ENCODE measurements around the gene KIAA1755.
A peak's percentile ranks its signal among the peaks of the same experiment; 100 is the strongest.
"Not testable (repeated sequence)": the region's sequence is repeated elsewhere in the genome, so short reads cannot be mapped to it uniquely, and the experiment has no call there.

The KIAA1755 gene

GRCh38 chr20:38290829-38291814 lies 30.6 kb upstream of the KIAA1755 start:
- no peak for DNase-seq

GRCh38 chr20:38286586-38287531 lies 26.3 kb upstream of the KIAA1755 start:
- DNase-seq, result no peak

GRCh38 chr20:38284893-38285444 lies 24.4 kb upstream of the KIAA1755 start:
- DNase-seq, result no peak

- DNase-seq, result not testable (repeated sequence)
These were observed 23.6 kb upstream of the KIAA1755 start for GRCh38 chr20:38284066-38284650.

- DNase-seq, result no peak
These were observed 22.7 kb upstream of the KIAA1755 start for GRCh38 chr20:38283236-38283635.

- DNase-seq, result not testable (repeated sequence)
These were observed 20.8 kb upstream of the KIAA1755 start for GRCh38 chr20:38281176-38281915.

GRCh38 chr20:38278763-38279162 lies 18.2 kb upstream of the KIAA1755 start:
- DNase-seq, result no peak

- no peak for DNase-seq
These were observed 17.6 kb upstream of the KIAA1755 start for GRCh38 chr20:38278131-38278530.

- DNase-seq, result no peak
These were observed 17.2 kb upstream of the KIAA1755 start for GRCh38 chr20:38277691-38278090.

GRCh38 chr20:38277285-38277684 lies 16.8 kb upstream of the KIAA1755 start:
- no peak for DNase-seq

GRCh38 chr20:38275815-38276550 lies 15.4 kb upstream of the KIAA1755 start:
- DNase-seq, result peak in 1 of 2 experiments; percentile 21

GRCh38 chr20:38272961-38273360 lies 12.4 kb upstream of the KIAA1755 start:
- no peak for DNase-seq

- DNase-seq, result no peak
These were observed 11.9 kb upstream of the KIAA1755 start for GRCh38 chr20:38272398-38272797.

- no peak for DNase-seq
These were observed 11.1 kb upstream of the KIAA1755 start for GRCh38 chr20:38271608-38272120.

GRCh38 chr20:38270869-38271605 lies 10.5 kb upstream of the KIAA1755 start:
- no peak for DNase-seq

- no peak for DNase-seq
These were observed 9.2 kb upstream of the KIAA1755 start for GRCh38 chr20:38269715-38270114.

- DNase-seq, result no peak
These were observed 8.5 kb upstream of the KIAA1755 start for GRCh38 chr20:38269040-38269439.

GRCh38 chr20:38267901-38268514 lies 7.5 kb upstream of the KIAA1755 start:
- DNase-seq, result no peak

- DNase-seq, result no peak
These were observed 6.8 kb upstream of the KIAA1755 start for GRCh38 chr20:38267296-38267695.

GRCh38 chr20:38266426-38266825 lies 5.9 kb upstream of the KIAA1755 start:
- DNase-seq, result no peak

All from NCI-H2081 (cell line).